ENCODE results near the gene DNAJB2.

GRCh38 chr2:219245148-219245898 lies 33.8 kb upstream of the DNAJB2 start, which contains the start of the genes GLB1L and STK16:
- TF ChIP-seq CTCF (conservative IDR thresholded peaks at IDR 0.05; ENCODE audit: low read length): no peak
- TF ChIP-seq EZH2phosphoT487 (IDR thresholded peaks at IDR 0.05; ENCODE audit: borderline replicate concordance): no peak
